Measurements from ENCODE around the gene KCTD21.

KCTD21 gene

GRCh38 chr11:78218707-78219492 is 30.5 kb upstream of the KCTD21 start:
- Histone ChIP-seq H3K27me3 (ENCODE audit: control insufficient read depth in 1 of 2, insufficient read depth in 2 of 2, low read length in 2 of 2) (no peaks in the 10 kb centered on the region), H3K9me3 (ENCODE audit: control insufficient read depth in 1 of 2, low read length in 2 of 2) (no peaks in the 10 kb centered on the region), H3K4me1 (ENCODE audit: control insufficient read depth in 1 of 2, insufficient read depth in 2 of 2, low read length in 2 of 2) (no peaks in the 10 kb centered on the region), H3K27ac (ENCODE audit: low read depth, low read length) (no peak overlapping the region), H3K4me3 (ENCODE audit: low read depth in 1 of 2, low read length in 2 of 2) (no peak overlapping the region), H3K36me3 (ENCODE audit: control insufficient read depth in 1 of 2, insufficient read depth in 2 of 2, low read length in 2 of 2) (peaks cover 50 to 85% of the 10 kb centered on the region in 2 donors), H3K9ac (ENCODE audit: low read depth in 1 of 2, low read length in 2 of 2) (no peak overlapping the region)

GRCh38 chr11:78217650-78218541 is 29.5 kb upstream of the KCTD21 start:
- Histone ChIP-seq H3K4me3 (ENCODE audit: low read depth in 1 of 2, low read length in 2 of 2) (no peak overlapping the region), H3K27me3 (ENCODE audit: control insufficient read depth in 1 of 2, insufficient read depth in 2 of 2, low read length in 2 of 2) (no peaks in the 10 kb centered on the region), H3K36me3 (ENCODE audit: control insufficient read depth in 1 of 2, insufficient read depth in 2 of 2, low read length in 2 of 2) (peaks cover 45 to 83% of the 10 kb centered on the region in 2 donors), H3K4me1 (ENCODE audit: control insufficient read depth in 1 of 2, insufficient read depth in 2 of 2, low read length in 2 of 2) (no peaks in the 10 kb centered on the region), H3K27ac (ENCODE audit: low read depth, low read length) (no peak overlapping the region), H3K9ac (ENCODE audit: low read depth in 1 of 2, low read length in 2 of 2) (no peak overlapping the region), H3K9me3 (ENCODE audit: control insufficient read depth in 1 of 2, low read length in 2 of 2) (no peaks in the 10 kb centered on the region)

- Histone ChIP-seq H3K27me3 (ENCODE audit: control insufficient read depth in 1 of 2, insufficient read depth in 2 of 2, low read length in 2 of 2) (no peaks in the 10 kb centered on the region), H3K9me3 (ENCODE audit: control insufficient read depth in 1 of 2, low read length in 2 of 2) (no peaks in the 10 kb centered on the region), H3K4me1 (ENCODE audit: control insufficient read depth in 1 of 2, insufficient read depth in 2 of 2, low read length in 2 of 2) (no peaks in the 10 kb centered on the region), H3K4me3 (ENCODE audit: low read depth in 1 of 2, low read length in 2 of 2) (no peak overlapping the region), H3K9ac (ENCODE audit: low read depth in 1 of 2, low read length in 2 of 2) (no peak overlapping the region), H3K27ac (ENCODE audit: low read depth, low read length) (no peak overlapping the region), H3K36me3 (ENCODE audit: control insufficient read depth in 1 of 2, insufficient read depth in 2 of 2, low read length in 2 of 2) (peaks cover 41 to 77% of the 10 kb centered on the region in 2 donors)
Measured at GRCh38 chr11:78216571-78217287, 28.3 kb upstream of the KCTD21 start.

GRCh38 chr11:78216021-78216420 is 27.6 kb upstream of the KCTD21 start:
- Histone ChIP-seq H3K4me1 (ENCODE audit: control insufficient read depth in 1 of 2, insufficient read depth in 2 of 2, low read length in 2 of 2) (no peaks in the 10 kb centered on the region), H3K9ac (ENCODE audit: low read depth in 1 of 2, low read length in 2 of 2) (no peak overlapping the region), H3K4me3 (ENCODE audit: low read depth in 1 of 2, low read length in 2 of 2) (no peak overlapping the region), H3K9me3 (ENCODE audit: control insufficient read depth in 1 of 2, low read length in 2 of 2) (no peaks in the 10 kb centered on the region), H3K27ac (ENCODE audit: low read depth, low read length) (no peak overlapping the region), H3K27me3 (ENCODE audit: control insufficient read depth in 1 of 2, insufficient read depth in 2 of 2, low read length in 2 of 2) (no peaks in the 10 kb centered on the region), H3K36me3 (ENCODE audit: control insufficient read depth in 1 of 2, insufficient read depth in 2 of 2, low read length in 2 of 2) (peaks cover 34 to 70% of the 10 kb centered on the region in 2 donors)

GRCh38 chr11:78214331-78215194 is 26.1 kb upstream of the KCTD21 start:
- Histone ChIP-seq H3K9me3 (ENCODE audit: control insufficient read depth in 1 of 2, low read length in 2 of 2) (no peaks in the 10 kb centered on the region), H3K27me3 (ENCODE audit: control insufficient read depth in 1 of 2, insufficient read depth in 2 of 2, low read length in 2 of 2) (no peaks in the 10 kb centered on the region), H3K9ac (ENCODE audit: low read depth in 1 of 2, low read length in 2 of 2) (no peak overlapping the region), H3K36me3 (ENCODE audit: control insufficient read depth in 1 of 2, insufficient read depth in 2 of 2, low read length in 2 of 2) (peaks cover 30 to 62% of the 10 kb centered on the region in 2 donors), H3K4me3 (ENCODE audit: low read depth in 1 of 2, low read length in 2 of 2) (no peak overlapping the region), H3K4me1 (ENCODE audit: control insufficient read depth in 1 of 2, insufficient read depth in 2 of 2, low read length in 2 of 2) (no peaks in the 10 kb centered on the region), H3K27ac (ENCODE audit: low read depth, low read length) (no peak overlapping the region)

- peaks cover 23 to 59% of the 10 kb centered on the region in 2 donors for H3K36me3 ChIP-seq (ENCODE audit: control insufficient read depth in 1 of 2, insufficient read depth in 2 of 2, low read length in 2 of 2)
- H3K4me3 ChIP-seq (ENCODE audit: low read depth in 1 of 2, low read length in 2 of 2): no peak overlapping the region
- H3K27me3 ChIP-seq (ENCODE audit: control insufficient read depth in 1 of 2, insufficient read depth in 2 of 2, low read length in 2 of 2): no peaks in the 10 kb centered on the region
- H3K27ac ChIP-seq (ENCODE audit: low read depth, low read length): no peak overlapping the region
- no peak overlapping the region for H3K9ac ChIP-seq (ENCODE audit: low read depth in 1 of 2, low read length in 2 of 2)
- no peaks in the 10 kb centered on the region for H3K4me1 ChIP-seq (ENCODE audit: control insufficient read depth in 1 of 2, insufficient read depth in 2 of 2, low read length in 2 of 2)
- H3K9me3 ChIP-seq (ENCODE audit: control insufficient read depth in 1 of 2, low read length in 2 of 2): no peaks in the 10 kb centered on the region
Measured at GRCh38 chr11:78213526-78214330, 25.3 kb upstream of the KCTD21 start.

GRCh38 chr11:78212586-78213371 is 24.4 kb upstream of the KCTD21 start:
- Histone ChIP-seq H3K27me3 (ENCODE audit: control insufficient read depth in 1 of 2, insufficient read depth in 2 of 2, low read length in 2 of 2) (no peaks in the 10 kb centered on the region), H3K36me3 (ENCODE audit: control insufficient read depth in 1 of 2, insufficient read depth in 2 of 2, low read length in 2 of 2) (peaks cover 18 to 54% of the 10 kb centered on the region in 2 donors), H3K4me1 (ENCODE audit: control insufficient read depth in 1 of 2, insufficient read depth in 2 of 2, low read length in 2 of 2) (no peaks in the 10 kb centered on the region), H3K9me3 (ENCODE audit: control insufficient read depth in 1 of 2, low read length in 2 of 2) (no peaks in the 10 kb centered on the region), H3K27ac (ENCODE audit: low read depth, low read length) (no peak overlapping the region), H3K4me3 (ENCODE audit: low read depth in 1 of 2, low read length in 2 of 2) (no peak overlapping the region), H3K9ac (ENCODE audit: low read depth in 1 of 2, low read length in 2 of 2) (no peak overlapping the region)

- no peak overlapping the region for H3K9ac ChIP-seq (ENCODE audit: low read depth in 1 of 2, low read length in 2 of 2)
- no peaks in the 10 kb centered on the region for H3K4me1 ChIP-seq (ENCODE audit: control insufficient read depth in 1 of 2, insufficient read depth in 2 of 2, low read length in 2 of 2)
- H3K4me3 ChIP-seq (ENCODE audit: low read depth in 1 of 2, low read length in 2 of 2): no peak overlapping the region
- H3K9me3 ChIP-seq (ENCODE audit: control insufficient read depth in 1 of 2, low read length in 2 of 2): no peaks in the 10 kb centered on the region
- H3K27me3 ChIP-seq (ENCODE audit: control insufficient read depth in 1 of 2, insufficient read depth in 2 of 2, low read length in 2 of 2): no peaks in the 10 kb centered on the region
- peaks cover 14 to 42% of the 10 kb centered on the region in 2 donors for H3K36me3 ChIP-seq (ENCODE audit: control insufficient read depth in 1 of 2, insufficient read depth in 2 of 2, low read length in 2 of 2)
- H3K27ac ChIP-seq (ENCODE audit: low read depth, low read length): no peak overlapping the region
Measured at GRCh38 chr11:78211565-78211964, 23.1 kb upstream of the KCTD21 start.
